CD8-positive, alpha-beta memory T cell (primary cell): ENCODE measurements around the gene SLC10A7. TPM values are rescaled to one million over a fixed set of nuclear protein-coding genes. Genes with fewer than 3 reads are reported as not detected.

Experiments
- CTCF ChIA-PET: fragments of 350-600 bp; sonication (Branson Sonifier 250); formaldehyde crosslinking; loops from one replicate; lab custom pipeline; 2021; ENCODE audit warnings: antibody characterized with exemption; lab: Charles Lee
- POLR2A ChIA-PET: fragments of 350-600 bp; sonication (Branson Sonifier 250); formaldehyde crosslinking; loops from one replicate; lab custom pipeline; 2021; ENCODE audit warnings: antibody characterized with exemption; lab: Charles Lee
- DNase-seq, 5 donors: peaks; one replicate each; pipeline versions ENCODE4 v3.0.0 to v3.0.0-alpha.2; 2020 to 2022; ENCODE audit warnings: mixed read lengths in 1 of 5
- H3K27ac ChIP-seq: one replicate; pipeline ENCODE4 v1.7.0; 2013; ENCODE audit warnings: low read depth, mild to moderate bottlenecking, low read length, moderate library complexity
- H3K27me3 ChIP-seq: 2 replicates; pipeline ENCODE4 v1.7.0; 2013; ENCODE audit warnings: low read length, mild to moderate bottlenecking; ENCODE audit not compliant: insufficient read depth, poor library complexity, severe bottlenecking
- H3K36me3 ChIP-seq: 2 replicates; pipeline ENCODE4 v1.7.0; 2013; ENCODE audit warnings: mild to moderate bottlenecking, low read length, moderate library complexity; ENCODE audit not compliant: insufficient read depth
- H3K4me1 ChIP-seq: 2 replicates; pipeline ENCODE4 v1.7.0; 2013; ENCODE audit warnings: mild to moderate bottlenecking, low read length, moderate library complexity; ENCODE audit not compliant: insufficient read depth
- H3K4me3 ChIP-seq: 2 replicates; pipeline ENCODE4 v1.7.0; 2013; ENCODE audit warnings: mild to moderate bottlenecking, low read length
- H3K9me3 ChIP-seq: 2 replicates; pipeline ENCODE4 v1.7.0; 2013; ENCODE audit warnings: mild to moderate bottlenecking, low read length
- H3K27ac Mint-ChIP-seq, 8 donors: one replicate each; pipeline ENCODE4 v1.8.0; 2020 to 2021; ENCODE audit warnings: mixed read lengths in 8 of 8, mild to moderate bottlenecking in 6 of 8, inconsistent platforms in 3 of 8, moderate library complexity in 3 of 8
- H3K27me3 Mint-ChIP-seq, 2 donors: one replicate each; pipeline ENCODE4 v1.8.0; 2020 to 2021; ENCODE audit warnings: mixed read lengths in 2 of 2, mild to moderate bottlenecking in 1 of 2, moderate library complexity in 1 of 2
- H3K36me3 Mint-ChIP-seq, 3 donors: one replicate each; pipeline ENCODE4 v1.8.0; 2020 to 2021; ENCODE audit warnings: mixed read lengths in 3 of 3, inconsistent platforms in 1 of 3, mild to moderate bottlenecking in 1 of 3
- H3K4me1 Mint-ChIP-seq, 3 donors: one replicate each; pipeline ENCODE4 v1.8.0; 2020 to 2021; ENCODE audit warnings: mixed read lengths in 3 of 3, inconsistent platforms in 1 of 3, mild to moderate bottlenecking in 1 of 3
- H3K4me3 Mint-ChIP-seq, 7 donors: one replicate each; pipeline ENCODE4 v1.8.0; 2020 to 2021; ENCODE audit warnings: mixed read lengths in 7 of 7, mild to moderate bottlenecking in 6 of 7, moderate library complexity in 4 of 7, inconsistent platforms in 2 of 7
- H3K9me3 Mint-ChIP-seq, 5 donors: one replicate each; pipeline ENCODE4 v1.8.0; 2020 to 2022; ENCODE audit warnings: mixed read lengths in 5 of 5, mild to moderate bottlenecking in 3 of 5, moderate library complexity in 2 of 5, inconsistent platforms in 1 of 5
- polyA plus RNA-seq: library from polyadenylated mRNA; unstranded; fragments of 300-500 nt; fragmentation: Illumina TruSeq; gene quantifications from one replicate; pipeline ENCODE4 v1.2.3, GENCODE V29; 2021
- total RNA-seq, 2 experiments: library from RNA; stranded (reverse); gene quantifications; one replicate each; pipeline ENCODE4 v1.2.3, GENCODE V29; 2021

Gene SLC10A7
- total and polyA plus RNA-seq, 3 experiments from 2014 or later = 9.0 to 15.7 (median 13.0) TPM

DNA sequence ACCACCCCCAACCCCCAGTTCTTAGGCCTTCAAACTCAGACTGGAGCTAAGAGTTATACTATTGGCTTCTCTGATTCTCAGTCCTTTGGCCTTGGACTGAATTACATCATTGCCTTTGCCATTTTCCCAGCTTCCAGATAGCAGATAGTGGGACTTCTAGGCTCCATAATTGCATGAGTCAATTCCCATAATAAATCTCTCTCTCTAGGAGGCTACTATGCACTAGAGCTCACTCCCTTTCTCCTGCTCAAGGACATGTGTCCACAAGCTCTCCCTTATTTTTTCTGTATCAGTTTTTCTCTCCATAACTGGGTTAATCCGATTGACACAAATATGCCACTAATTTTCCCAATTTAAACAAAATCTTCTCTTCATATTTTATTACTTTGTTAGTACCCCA is 204.0 kb downstream of the SLC10A7 start:
- Histone ChIP-seq H3K27me3 (no peaks in the 10 kb centered on the region), H3K4me3 (no peak overlapping the region), H3K27ac (no peak overlapping the region), H3K4me1 (no peaks in the 10 kb centered on the region), H3K36me3 (no peaks in the 10 kb centered on the region), H3K9me3 (no peaks in the 10 kb centered on the region)
- DNase-seq = no peak
- Mint-ChIP-seq H3K4me1 (peaks cover 4 to 8% (median 5%) of the 10 kb centered on the region in 3 donors), H3K4me3 (no peak overlapping the region), H3K9me3 (no peaks in the 10 kb centered on the region), H3K27me3 (no peaks in the 10 kb centered on the region), H3K27ac (no peak overlapping the region), H3K36me3 (peaks cover 0 to 5% (median 2%) of the 10 kb centered on the region in 3 donors)
- ChIA-PET CTCF (no interaction called here), POLR2A (no interaction called here)

DNA sequence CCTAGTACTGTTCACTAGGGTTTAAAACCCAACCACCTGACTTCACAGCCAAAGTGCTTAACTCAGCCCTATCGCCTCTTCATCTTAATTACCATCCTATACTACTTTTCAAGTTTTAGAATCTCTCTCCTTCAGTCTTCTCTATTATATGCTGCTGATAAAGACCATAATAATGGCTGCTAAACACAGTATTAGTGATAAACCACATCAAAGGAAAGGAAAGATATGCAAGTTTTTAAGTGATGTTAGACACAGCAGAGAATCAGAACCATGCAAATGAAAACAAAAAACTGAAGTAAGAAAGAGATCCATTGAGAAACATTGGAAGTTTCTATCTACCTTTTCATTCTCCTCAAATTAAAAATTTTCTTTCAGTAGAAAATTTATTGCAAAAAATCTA is 206.6 kb downstream of the SLC10A7 start:
- Mint-ChIP-seq H3K27me3 (no peaks in the 10 kb centered on the region), H3K9me3 (no peaks in the 10 kb centered on the region), H3K4me1 (peaks cover 4 to 8% (median 5%) of the 10 kb centered on the region in 3 donors), H3K4me3 (no peak overlapping the region), H3K27ac (no peak overlapping the region), H3K36me3 (no peaks in the 10 kb centered on the region)
- Histone ChIP-seq H3K9me3 (no peaks in the 10 kb centered on the region), H3K36me3 (no peaks in the 10 kb centered on the region), H3K4me3 (no peak overlapping the region), H3K4me1 (no peaks in the 10 kb centered on the region), H3K27me3 (no peaks in the 10 kb centered on the region), H3K27ac (no peak overlapping the region)
- DNase-seq = no peak
- POLR2A ChIA-PET = no interaction called here
- CTCF ChIA-PET = no interaction called here

DNA sequence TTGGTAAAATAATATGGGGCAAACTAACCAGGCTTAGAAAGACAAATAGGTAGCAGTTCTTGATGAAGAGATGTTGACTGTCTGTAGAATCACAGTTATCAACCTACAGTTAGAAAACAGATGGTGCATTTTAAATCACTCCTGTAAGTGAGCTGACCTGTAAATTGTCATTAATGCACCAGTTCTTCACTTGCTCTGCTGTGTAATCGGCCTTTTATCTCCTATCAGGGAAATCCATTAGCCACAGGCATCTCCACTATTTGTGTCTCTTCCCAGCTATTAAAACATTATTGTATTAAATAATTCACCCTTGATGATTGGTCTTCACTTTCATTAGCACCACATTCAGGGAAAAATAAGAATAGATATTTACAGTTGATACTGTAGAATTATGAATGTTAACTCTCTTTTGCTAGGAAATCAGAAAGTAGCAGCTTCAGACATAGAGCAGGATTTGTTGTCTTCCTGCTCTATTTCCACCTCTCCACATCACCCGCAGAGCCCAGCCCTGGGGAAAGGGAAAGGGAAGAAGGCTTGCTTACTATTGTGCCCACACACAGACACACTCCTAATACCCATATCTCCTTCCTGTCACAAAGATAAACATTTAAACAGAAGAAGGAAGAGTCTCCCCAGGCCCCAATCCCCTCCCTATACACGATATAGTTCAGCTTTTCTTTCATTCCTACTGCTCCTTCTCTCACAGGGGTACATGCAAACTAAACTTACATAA is 210.3 kb downstream of the SLC10A7 start:
- ChIA-PET POLR2A (no interaction called here), CTCF (no interaction called here)
- Histone ChIP-seq H3K27me3 (no peaks in the 10 kb centered on the region), H3K4me3 (no peak overlapping the region), H3K4me1 (no peaks in the 10 kb centered on the region), H3K9me3 (no peaks in the 10 kb centered on the region), H3K27ac (no peak overlapping the region), H3K36me3 (no peaks in the 10 kb centered on the region)
- Mint-ChIP-seq H3K27ac (no peak overlapping the region), H3K27me3 (no peaks in the 10 kb centered on the region), H3K36me3 (no peaks in the 10 kb centered on the region), H3K9me3 (no peaks in the 10 kb centered on the region), H3K4me3 (no peak overlapping the region), H3K4me1 (peaks cover 4 to 8% (median 5%) of the 10 kb centered on the region in 3 donors)
- no peak for DNase-seq

DNA sequence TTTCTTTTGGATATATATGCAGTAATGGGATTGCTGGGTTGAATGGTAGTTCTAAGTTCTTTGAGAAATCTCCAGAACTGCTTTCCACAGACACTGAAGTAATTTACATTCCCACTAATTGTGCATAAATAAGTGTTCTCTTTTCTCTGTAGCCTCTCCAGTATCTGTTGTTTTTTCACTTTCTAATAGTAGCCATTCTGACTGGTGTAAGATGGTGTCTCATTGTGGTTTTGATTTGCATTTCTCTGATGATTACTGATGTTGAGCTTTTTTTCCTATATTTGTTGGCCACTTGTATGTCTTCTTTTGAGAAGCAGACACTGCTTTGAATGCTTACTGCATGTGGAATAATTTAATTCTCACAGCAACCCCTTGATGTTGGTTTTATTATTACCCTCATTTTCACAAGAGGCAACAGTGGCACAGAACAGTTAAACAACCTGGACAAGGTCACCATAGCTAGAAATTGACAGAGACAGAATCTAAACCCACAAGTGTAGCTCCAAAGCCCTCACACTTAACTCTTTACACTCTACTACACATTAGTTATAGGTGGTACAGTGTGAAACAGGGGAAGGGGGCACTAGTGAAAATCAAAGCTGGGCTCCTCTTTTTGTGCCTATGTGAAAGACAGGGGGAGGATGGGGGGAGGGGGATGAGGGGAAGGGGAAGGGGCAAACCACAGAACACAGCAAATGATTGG is 211.3 kb downstream of the SLC10A7 start:
- Mint-ChIP-seq H3K4me3 (no peak overlapping the region), H3K27ac (no peak overlapping the region), H3K27me3 (no peaks in the 10 kb centered on the region), H3K36me3 (peaks cover 2 to 3% (median 3%) of the 10 kb centered on the region in 3 donors), H3K9me3 (no peaks in the 10 kb centered on the region), H3K4me1 (peaks cover 3 to 8% (median 5%) of the 10 kb centered on the region in 3 donors)
- Histone ChIP-seq H3K27ac (no peak overlapping the region), H3K36me3 (no peaks in the 10 kb centered on the region), H3K4me3 (no peak overlapping the region), H3K9me3 (no peaks in the 10 kb centered on the region), H3K27me3 (no peaks in the 10 kb centered on the region), H3K4me1 (no peaks in the 10 kb centered on the region)
- ChIA-PET POLR2A (no interaction called here), CTCF (no interaction called here)
- DNase-seq = no peak

DNA sequence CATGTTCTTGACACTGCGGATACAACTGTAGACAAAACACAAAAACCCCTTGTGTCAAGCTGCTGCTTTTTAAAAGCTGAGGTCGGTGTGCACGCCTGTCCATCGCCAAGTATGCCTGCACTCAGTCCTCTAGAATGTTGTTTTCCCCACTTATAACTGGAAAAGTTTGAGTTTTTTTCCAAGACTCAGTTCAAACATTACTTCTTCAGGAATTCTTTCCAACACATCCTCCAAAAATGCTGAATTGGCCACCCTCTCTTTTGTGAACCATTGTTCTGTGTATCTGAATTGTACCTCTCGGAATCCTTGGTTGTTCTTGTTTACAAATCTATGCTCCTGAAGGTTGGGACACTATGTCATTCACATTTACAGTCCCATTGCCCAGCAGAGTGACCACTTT is 212.8 kb downstream of the SLC10A7 start:
- Histone ChIP-seq H3K4me1 (no peaks in the 10 kb centered on the region), H3K9me3 (no peaks in the 10 kb centered on the region), H3K4me3 (no peak overlapping the region), H3K27ac (no peak overlapping the region), H3K27me3 (no peaks in the 10 kb centered on the region), H3K36me3 (no peaks in the 10 kb centered on the region)
- Mint-ChIP-seq H3K27me3 (no peaks in the 10 kb centered on the region), H3K36me3 (peaks cover 2 to 12% (median 10%) of the 10 kb centered on the region in 3 donors), H3K4me3 (no peak overlapping the region), H3K9me3 (peaks cover 0 to 3% (median 2%) of the 10 kb centered on the region in 5 donors), H3K4me1 (no peaks in the 10 kb centered on the region), H3K27ac (no peak overlapping the region)
- no peak for DNase-seq
- POLR2A ChIA-PET = no interaction called here
- CTCF ChIA-PET = no interaction called here

DNA sequence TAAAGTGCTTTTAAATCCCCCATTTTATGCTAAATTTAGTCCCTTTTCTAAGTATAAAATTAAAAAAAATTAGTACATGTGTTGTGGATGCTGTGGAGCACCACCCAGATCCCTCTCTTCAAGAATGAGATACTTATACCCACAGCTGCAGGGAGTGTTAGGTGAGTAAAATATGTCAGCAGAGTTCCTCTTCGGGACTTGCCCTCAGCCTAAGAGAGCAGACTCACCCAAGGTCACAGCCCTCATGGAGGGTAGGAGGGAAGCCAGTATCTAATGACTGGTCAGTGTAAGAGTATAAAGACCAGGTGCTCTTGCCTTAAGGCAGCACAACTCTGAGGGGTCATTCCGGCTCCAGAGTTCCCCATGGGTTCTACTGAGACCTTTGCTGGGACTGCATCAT is 218.9 kb downstream of the SLC10A7 start:
- Histone ChIP-seq H3K27me3 (no peaks in the 10 kb centered on the region), H3K4me3 (no peak overlapping the region), H3K27ac (no peak overlapping the region), H3K36me3 (no peaks in the 10 kb centered on the region), H3K9me3 (no peaks in the 10 kb centered on the region), H3K4me1 (no peaks in the 10 kb centered on the region)
- POLR2A ChIA-PET = no interaction called here
- peaks cover 0 to 2% (median 0%) of the 10 kb centered on the region in 3 donors for H3K4me1 Mint-ChIP-seq
- CTCF ChIA-PET = no interaction called here
- H3K36me3 Mint-ChIP-seq = peaks cover 5 to 16% (median 11%) of the 10 kb centered on the region in 3 donors
- no peak overlapping the region for H3K4me3 Mint-ChIP-seq
- peaks cover 0 to 3% (median 2%) of the 10 kb centered on the region in 5 donors for H3K9me3 Mint-ChIP-seq
- no peaks in the 10 kb centered on the region for H3K27me3 Mint-ChIP-seq
- no peak overlapping the region for H3K27ac Mint-ChIP-seq
- no peak for DNase-seq

DNA sequence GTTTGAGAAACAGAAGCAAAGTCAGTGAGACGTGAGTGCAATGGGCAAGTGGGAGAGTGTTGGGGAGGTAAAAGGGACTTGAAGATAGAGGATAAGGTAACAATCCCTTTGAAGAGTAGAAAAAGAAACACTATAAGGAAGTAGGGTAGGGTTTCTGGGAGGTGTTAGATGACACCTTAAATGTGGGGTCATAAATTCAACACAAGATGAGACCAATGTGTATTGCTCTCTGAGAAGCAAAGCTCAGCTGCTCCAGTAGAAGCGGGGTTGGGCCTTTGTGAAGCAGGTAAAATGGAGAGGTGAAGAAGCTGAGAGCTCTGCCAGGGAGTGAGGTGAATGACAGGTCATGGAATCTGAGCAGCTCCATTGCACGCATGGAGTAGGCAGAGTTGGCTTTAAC is 222.1 kb downstream of the SLC10A7 start:
- H3K36me3 Mint-ChIP-seq = peaks cover 6 to 9% (median 6%) of the 10 kb centered on the region in 3 donors
- H3K4me3 Mint-ChIP-seq = no peak overlapping the region
- Histone ChIP-seq H3K4me3 (no peak overlapping the region), H3K4me1 (no peaks in the 10 kb centered on the region), H3K27ac (no peak overlapping the region), H3K27me3 (no peaks in the 10 kb centered on the region), H3K36me3 (no peaks in the 10 kb centered on the region), H3K9me3 (no peaks in the 10 kb centered on the region)
- CTCF ChIA-PET = no interaction called here
- H3K9me3 Mint-ChIP-seq = peaks cover 0 to 3% (median 0%) of the 10 kb centered on the region in 5 donors
- peak overlapping the region in 1 of 8 donors; percentile 1 for H3K27ac Mint-ChIP-seq
- no peak for DNase-seq
- POLR2A ChIA-PET = no interaction called here
- no peaks in the 10 kb centered on the region for H3K27me3 Mint-ChIP-seq
- peaks cover 0 to 2% (median 0%) of the 10 kb centered on the region in 3 donors for H3K4me1 Mint-ChIP-seq

DNA sequence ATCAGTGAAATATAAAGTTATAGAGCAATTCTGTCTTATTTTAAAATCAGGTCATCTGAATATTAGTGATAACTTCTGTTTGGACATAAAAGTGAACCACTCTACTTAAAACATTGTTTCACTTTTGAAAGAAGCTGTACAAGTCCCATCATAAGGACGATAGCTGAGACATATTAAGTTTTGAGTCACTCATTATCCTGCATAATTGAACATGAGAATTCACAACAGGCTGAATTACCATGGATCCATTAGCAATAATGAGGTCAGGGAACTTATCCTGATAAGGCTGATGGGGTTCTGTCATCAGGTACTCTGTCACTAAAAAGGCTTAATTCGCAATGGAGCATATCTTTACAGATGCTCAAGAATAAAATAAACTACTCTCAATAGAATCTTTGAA is 227.0 kb downstream of the SLC10A7 start:
- H3K36me3 Mint-ChIP-seq = peaks cover 23 to 30% (median 26%) of the 10 kb centered on the region in 3 donors
- no peak overlapping the region for H3K4me3 Mint-ChIP-seq
- no peaks in the 10 kb centered on the region for H3K9me3 Mint-ChIP-seq
- no peak for DNase-seq
- H3K9me3 ChIP-seq = no peaks in the 10 kb centered on the region
- H3K27me3 ChIP-seq = no peaks in the 10 kb centered on the region
- ChIA-PET CTCF (no interaction called here), POLR2A (no interaction called here)
- H3K27ac ChIP-seq = no peak overlapping the region
- H3K27ac Mint-ChIP-seq = no peak overlapping the region
- H3K36me3 ChIP-seq = no peaks in the 10 kb centered on the region
- no peaks in the 10 kb centered on the region for H3K27me3 Mint-ChIP-seq
- H3K4me3 ChIP-seq = no peak overlapping the region
- H3K4me1 ChIP-seq = no peaks in the 10 kb centered on the region
- H3K4me1 Mint-ChIP-seq = no peaks in the 10 kb centered on the region
